ENCODE results near the gene ACVR1.

Gene ACVR1

GRCh38 chr2:157876066-157876785 is at the start of gene ACVR1:
Gene ACVR1 (minus strand): TSS chr2:157876330. CDS start chr2:157799493, 76,837 bp downstream.
- peak; percentile 68 to 86 for DNase-seq

- DNase-seq = no peak
Measured at GRCh38 chr2:157925071-157925470, 48.9 kb upstream of the ACVR1 start.

- DNase-seq = no peak
Measured at GRCh38 chr2:157923598-157924217, 47.6 kb upstream of the ACVR1 start.

GRCh38 chr2:157922815-157923214 is 46.7 kb upstream of the ACVR1 start:
- no peak for DNase-seq

GRCh38 chr2:157922336-157922735 is 46.2 kb upstream of the ACVR1 start:
- no peak for DNase-seq

- no peak for DNase-seq
Measured at GRCh38 chr2:157920736-157921135, 44.6 kb upstream of the ACVR1 start.

- DNase-seq = no peak
Measured at GRCh38 chr2:157919181-157919580, 43.1 kb upstream of the ACVR1 start.

GRCh38 chr2:157918319-157918718 is 42.2 kb upstream of the ACVR1 start:
- no peak for DNase-seq

GRCh38 chr2:157911750-157912149 is 35.6 kb upstream of the ACVR1 start:
- DNase-seq = no peak

GRCh38 chr2:157911246-157911645 is 35.1 kb upstream of the ACVR1 start:
- no peak for DNase-seq

- no peak for DNase-seq
Measured at GRCh38 chr2:157905092-157905491, 29.0 kb upstream of the ACVR1 start.

- DNase-seq = no peak
Measured at GRCh38 chr2:157903626-157904025, 27.5 kb upstream of the ACVR1 start.

- no peak for DNase-seq
Measured at GRCh38 chr2:157903151-157903550, 27.0 kb upstream of the ACVR1 start.

GRCh38 chr2:157902692-157903091 is 26.6 kb upstream of the ACVR1 start:
- DNase-seq = no peak

GRCh38 chr2:157901325-157901724 is 25.2 kb upstream of the ACVR1 start:
- DNase-seq = no peak

GRCh38 chr2:157900684-157901083 is 24.6 kb upstream of the ACVR1 start:
- DNase-seq = no peak

GRCh38 chr2:157900203-157900602 is 24.1 kb upstream of the ACVR1 start:
- no peak for DNase-seq

GRCh38 chr2:157899125-157899839 is 23.2 kb upstream of the ACVR1 start:
- no peak for DNase-seq

- no peak for DNase-seq
Measured at GRCh38 chr2:157898591-157898996, 22.5 kb upstream of the ACVR1 start.

- DNase-seq = no peak
Measured at GRCh38 chr2:157897106-157897971, 21.2 kb upstream of the ACVR1 start.

GRCh38 chr2:157895531-157895930 is 19.4 kb upstream of the ACVR1 start:
- DNase-seq = no peak

GRCh38 chr2:157894694-157895435 is 18.7 kb upstream of the ACVR1 start:
- DNase-seq = peak; percentile 9 to 67
